GM03348 (cell line): ENCODE data around the gene MMP23B.
"Not testable (repeated sequence)": the region's sequence is repeated elsewhere in the genome, so short reads cannot be mapped to it uniquely, and the experiment has no call there.

Experiments
- DNase-seq: peaks from one replicate; pipeline ENCODE4 v3.0.0; 2012; ENCODE audit warnings: low spot score

MMP23B gene

GRCh38 chr1:1631782-1632420 is at the start of gene MMP23B:
TSS of gene MMP23B (plus strand) at chr1:1632173. CDS start at chr1:1632219, 46 bp downstream.
- DNase-seq = no peak

- no peak for DNase-seq
These were observed 49.2 kb upstream of the MMP23B start for GRCh38 chr1:1582585-1583346.

GRCh38 chr1:1583347-1584010 is 48.5 kb upstream of the MMP23B start:
- no peak for DNase-seq

GRCh38 chr1:1591452-1591851 is 40.5 kb upstream of the MMP23B start:
- DNase-seq = no peak

GRCh38 chr1:1593834-1594601 is 38.0 kb upstream of the MMP23B start:
- DNase-seq = no peak

GRCh38 chr1:1594602-1595260 is 37.2 kb upstream of the MMP23B start:
- no peak for DNase-seq

- not testable (repeated sequence) for DNase-seq
These were observed 36.6 kb upstream of the MMP23B start for GRCh38 chr1:1595341-1595740.

- no peak for DNase-seq
These were observed 35.3 kb upstream of the MMP23B start for GRCh38 chr1:1596493-1597274.

GRCh38 chr1:1597275-1597930 is 34.6 kb upstream of the MMP23B start:
- DNase-seq = peak; percentile 46

GRCh38 chr1:1598051-1598719 is 33.8 kb upstream of the MMP23B start:
- no peak for DNase-seq

- no peak for DNase-seq
These were observed 33.3 kb upstream of the MMP23B start for GRCh38 chr1:1598720-1599029.

- peak; percentile 81 for DNase-seq
These were observed 32.7 kb upstream of the MMP23B start for GRCh38 chr1:1599030-1599934.

- DNase-seq = peak; percentile 55
These were observed 31.8 kb upstream of the MMP23B start, which contains the start of gene FNDC10 for GRCh38 chr1:1599935-1600860. TSS of gene FNDC10 (minus strand) at chr1:1600135. CDS start at chr1:1600015, 120 bp downstream.

GRCh38 chr1:1600861-1601563 is 31.0 kb upstream of the MMP23B start:
- no peak for DNase-seq

- DNase-seq = no peak
These were observed 30.2 kb upstream of the MMP23B start for GRCh38 chr1:1601564-1602303.

- no peak for DNase-seq
These were observed 29.5 kb upstream of the MMP23B start for GRCh38 chr1:1602304-1602967.
